Measurements from ENCODE around the gene METRN.

The METRN gene

GRCh38 chr16:725463-726187 is 10.7 kb downstream of the METRN start:
- no peak for DNase-seq

GRCh38 chr16:726188-726437 is 11.2 kb downstream of the METRN start:
- DNase-seq = no peak

- DNase-seq = peak; percentile 65
These were observed 11.7 kb downstream of the METRN start, which contains the start of the genes CCDC78 and HAGHL for GRCh38 chr16:726438-727290. Gene CCDC78 (minus strand): TSS chr16:726443. CDS start chr16:726367, 76 bp downstream. Gene HAGHL (plus strand): TSS chr16:727106. CDS start chr16:727510, 404 bp downstream.

- no peak for DNase-seq
These were observed 12.5 kb downstream of the METRN start for GRCh38 chr16:727291-727977.

GRCh38 chr16:728131-728889 is 13.4 kb downstream of the METRN start:
- DNase-seq = peak; percentile 77

GRCh38 chr16:728890-729744 is 14.2 kb downstream of the METRN start:
- DNase-seq = no peak

- no peak for DNase-seq
These were observed 15.1 kb downstream of the METRN start for GRCh38 chr16:729768-730665.

- DNase-seq = no peak
These were observed 16.0 kb downstream of the METRN start for GRCh38 chr16:730666-731509.

GRCh38 chr16:732332-732731 is 17.4 kb downstream of the METRN start:
- no peak for DNase-seq

GRCh38 chr16:732936-733335 is 18.0 kb downstream of the METRN start:
- no peak for DNase-seq

GRCh38 chr16:733382-734207 is 18.7 kb downstream of the METRN start:
- DNase-seq = no peak

- DNase-seq = no peak
These were observed 19.5 kb downstream of the METRN start for GRCh38 chr16:734208-734980.

- no peak for DNase-seq
These were observed 20.3 kb downstream of the METRN start for GRCh38 chr16:734981-735881.

- DNase-seq = no peak
These were observed 21.1 kb downstream of the METRN start for GRCh38 chr16:735982-736453.

GRCh38 chr16:736936-737481 is 22.1 kb downstream of the METRN start:
- DNase-seq = no peak
